Measurements from ENCODE around the gene LAMA4. TPM values are rescaled to one million over a fixed set of nuclear protein-coding genes. Genes with fewer than 3 reads are reported as not detected.
"Not testable (repeated sequence)": the region's sequence is repeated elsewhere in the genome, so short reads cannot be mapped to it uniquely, and the experiment has no call there.

Gene LAMA4
- total and polyA plus RNA-seq, 4 experiments from 2014 or later, result not detected

- H3K4me1 ChIP-seq (ENCODE audit: insufficient read depth, low read length), result no peaks in the 10 kb centered on the region
- Mint-ChIP-seq H3K4me3 (no peak overlapping the region), H3K9me3 (peaks cover 0 to 4% (median 1%) of the 10 kb centered on the region in 8 donors), H3K27me3 (peaks cover 8 to 10% of the 10 kb centered on the region in 2 donors), H3K4me1 (no peaks in the 10 kb centered on the region), H3K36me3 (no peaks in the 10 kb centered on the region), H3K27ac (no peak overlapping the region)
- intact Hi-C loops (cut with micrococcal nuclease), result no loop called here
- H3K4me3 ChIP-seq (ENCODE audit: low read length in 2 of 2), result no peak overlapping the region
- H3K9me3 ChIP-seq (ENCODE audit: control insufficient read depth in 1 of 2, low read length in 2 of 2), result no peaks in the 10 kb centered on the region
- POLR2A ChIA-PET (ENCODE audit: partially characterized antibody), result no interaction called here
- no peak for DNase-seq
- CTCF ChIA-PET (ENCODE audit: partially characterized antibody), result no interaction called here
- no peaks in the 10 kb centered on the region for H3K36me3 ChIP-seq (ENCODE audit: insufficient read depth, low read length)
- no peak overlapping the region for H3K27ac ChIP-seq (ENCODE audit: low read depth, low read length)
- H3K27me3 ChIP-seq (ENCODE audit: insufficient read depth, low read length), result no peaks in the 10 kb centered on the region
Observed at GRCh38 chr6:112205427-112206109, 48.8 kb downstream of the LAMA4 start.

GRCh38 chr6:112204350-112204706, 50.0 kb downstream of the LAMA4 start:
- POLR2A ChIA-PET (ENCODE audit: partially characterized antibody), result no interaction called here
- H3K27me3 Mint-ChIP-seq, result peaks cover 9 to 10% of the 10 kb centered on the region in 2 donors
- CTCF ChIA-PET (ENCODE audit: partially characterized antibody), result no interaction called here
- H3K4me1 Mint-ChIP-seq, result no peaks in the 10 kb centered on the region
- peaks cover 0 to 9% (median 5%) of the 10 kb centered on the region in 8 donors for H3K9me3 Mint-ChIP-seq
- H3K27ac Mint-ChIP-seq, result no peak overlapping the region
- no peak for DNase-seq
- Histone ChIP-seq H3K36me3 (ENCODE audit: insufficient read depth, low read length) (no peaks in the 10 kb centered on the region), H3K27me3 (ENCODE audit: insufficient read depth, low read length) (no peaks in the 10 kb centered on the region), H3K4me3 (ENCODE audit: low read length in 2 of 2) (no peak overlapping the region), H3K4me1 (ENCODE audit: insufficient read depth, low read length) (no peaks in the 10 kb centered on the region), H3K9me3 (ENCODE audit: control insufficient read depth in 1 of 2, low read length in 2 of 2) (no peaks in the 10 kb centered on the region), H3K27ac (ENCODE audit: low read depth, low read length) (no peak overlapping the region)
- H3K36me3 Mint-ChIP-seq, result no peaks in the 10 kb centered on the region
- intact Hi-C loops (cut with micrococcal nuclease), result no loop called here
- H3K4me3 Mint-ChIP-seq, result no peak overlapping the region

DNA sequence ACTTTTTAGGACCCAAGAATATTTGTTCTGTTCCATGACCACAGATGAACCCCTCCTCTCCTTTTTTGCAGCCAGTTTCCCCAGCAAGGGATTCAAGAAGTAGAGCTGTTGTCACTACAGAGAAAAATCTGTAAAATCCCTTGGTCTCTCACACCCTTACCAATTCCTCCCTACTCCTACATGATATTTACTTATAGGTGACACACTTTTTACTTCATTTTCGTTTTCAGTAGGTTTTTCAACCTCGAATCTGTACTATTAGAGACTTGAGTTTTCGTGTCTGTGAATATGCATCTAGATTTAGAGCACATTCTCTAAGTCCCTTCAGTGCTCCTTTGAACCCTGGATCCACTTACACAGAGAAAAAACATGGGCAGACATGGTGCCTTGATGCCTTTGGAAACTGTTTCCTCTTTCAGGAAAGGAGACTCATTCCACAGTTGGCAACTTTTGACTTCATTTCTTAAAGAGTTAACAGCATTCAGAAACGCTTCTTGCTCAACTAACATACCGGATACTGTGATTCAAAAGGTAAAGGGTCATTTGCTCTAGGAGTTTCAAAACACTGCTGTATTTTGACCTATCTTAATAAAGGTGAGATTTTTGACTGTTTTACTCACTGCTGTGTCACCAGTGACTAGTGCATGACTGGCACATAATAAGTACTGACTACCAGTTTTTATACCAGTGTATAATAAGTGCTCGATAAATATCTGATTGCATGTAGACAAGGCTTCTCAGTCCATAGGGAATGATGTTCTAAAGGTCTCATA, 50.6 kb downstream of the LAMA4 start:
- Mint-ChIP-seq H3K27me3 (peaks cover 10 to 11% of the 10 kb centered on the region in 2 donors), H3K9me3 (peaks cover 0 to 9% (median 5%) of the 10 kb centered on the region in 8 donors), H3K4me1 (no peaks in the 10 kb centered on the region), H3K27ac (no peak overlapping the region), H3K4me3 (no peak overlapping the region), H3K36me3 (no peaks in the 10 kb centered on the region)
- ChIA-PET POLR2A (ENCODE audit: partially characterized antibody) (no interaction called here), CTCF (ENCODE audit: partially characterized antibody) (no interaction called here)
- Histone ChIP-seq H3K27me3 (ENCODE audit: insufficient read depth, low read length) (no peaks in the 10 kb centered on the region), H3K36me3 (ENCODE audit: insufficient read depth, low read length) (no peaks in the 10 kb centered on the region), H3K27ac (ENCODE audit: low read depth, low read length) (no peak overlapping the region), H3K4me1 (ENCODE audit: insufficient read depth, low read length) (no peaks in the 10 kb centered on the region), H3K4me3 (ENCODE audit: low read length in 2 of 2) (no peak overlapping the region), H3K9me3 (ENCODE audit: control insufficient read depth in 1 of 2, low read length in 2 of 2) (no peaks in the 10 kb centered on the region)
- no peak for DNase-seq
- intact Hi-C loops (cut with micrococcal nuclease), result no loop called here

- ChIA-PET POLR2A (ENCODE audit: partially characterized antibody) (no interaction called here), CTCF (ENCODE audit: partially characterized antibody) (no interaction called here)
- peaks cover 0 to 9% (median 5%) of the 10 kb centered on the region in 8 donors for H3K9me3 Mint-ChIP-seq
- H3K9me3 ChIP-seq (ENCODE audit: control insufficient read depth in 1 of 2, low read length in 2 of 2), result no peaks in the 10 kb centered on the region
- no peak overlapping the region for H3K27ac Mint-ChIP-seq
- peaks cover 14 to 15% of the 10 kb centered on the region in 2 donors for H3K27me3 Mint-ChIP-seq
- H3K36me3 Mint-ChIP-seq, result no peaks in the 10 kb centered on the region
- H3K36me3 ChIP-seq (ENCODE audit: insufficient read depth, low read length), result no peaks in the 10 kb centered on the region
- intact Hi-C loops (cut with micrococcal nuclease), result no loop called here
- no peak overlapping the region for H3K4me3 ChIP-seq (ENCODE audit: low read length in 2 of 2)
- no peak overlapping the region for H3K4me3 Mint-ChIP-seq
- DNase-seq, result no peak
- no peaks in the 10 kb centered on the region for H3K4me1 ChIP-seq (ENCODE audit: insufficient read depth, low read length)
- no peaks in the 10 kb centered on the region for H3K27me3 ChIP-seq (ENCODE audit: insufficient read depth, low read length)
- no peaks in the 10 kb centered on the region for H3K4me1 Mint-ChIP-seq
- no peak overlapping the region for H3K27ac ChIP-seq (ENCODE audit: low read depth, low read length)
Observed at GRCh38 chr6:112202639-112203341, 51.6 kb downstream of the LAMA4 start.

DNA sequence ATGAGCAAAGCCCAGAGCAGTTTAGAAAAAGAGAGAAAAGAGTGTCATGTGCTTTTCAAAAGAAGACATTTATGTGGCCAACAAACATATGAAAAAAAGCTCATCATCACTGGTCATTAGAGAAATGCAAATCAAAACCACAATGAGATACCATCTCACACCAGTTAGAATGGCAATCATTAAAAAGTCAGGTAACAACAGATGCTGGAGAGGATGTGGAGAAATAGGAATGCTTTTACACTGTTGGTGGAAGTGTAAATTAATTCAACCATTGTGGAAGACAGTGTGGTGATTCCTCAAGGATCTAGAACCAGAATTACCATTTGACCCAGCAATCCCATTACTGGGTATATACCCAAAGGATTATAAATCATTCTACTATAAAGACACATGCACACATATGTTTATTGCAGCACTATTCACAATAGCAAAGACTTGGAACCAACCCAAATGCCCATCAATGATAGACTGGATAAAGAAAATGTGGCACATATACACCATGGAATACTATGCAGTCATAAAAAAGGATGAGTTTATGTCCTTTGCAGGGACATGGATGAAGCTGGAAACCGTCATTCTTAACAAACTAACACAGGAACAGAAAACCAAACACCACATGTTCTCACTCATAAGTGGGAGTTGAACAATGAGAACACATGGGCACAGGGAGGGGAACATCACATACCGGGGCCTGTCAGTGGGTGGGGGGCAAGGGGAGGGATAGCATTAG, 54.0 kb downstream of the LAMA4 start:
- H3K27ac Mint-ChIP-seq; H3K36me3 ChIP-seq (ENCODE audit: insufficient read depth, low read length); H3K4me1 ChIP-seq (ENCODE audit: insufficient read depth, low read length); DNase-seq; H3K27me3 ChIP-seq (ENCODE audit: insufficient read depth, low read length); H3K36me3 Mint-ChIP-seq; H3K9me3 ChIP-seq (ENCODE audit: control insufficient read depth in 1 of 2, low read length in 2 of 2); H3K4me3 Mint-ChIP-seq; POLR2A ChIA-PET (ENCODE audit: partially characterized antibody); H3K27ac ChIP-seq (ENCODE audit: low read depth, low read length); H3K9me3 Mint-ChIP-seq; intact Hi-C loops (cut with micrococcal nuclease); H3K4me1 Mint-ChIP-seq; CTCF ChIA-PET (ENCODE audit: partially characterized antibody); H3K4me3 ChIP-seq (ENCODE audit: low read length in 2 of 2): not testable (repeated sequence)
- H3K27me3 Mint-ChIP-seq, result peaks cover 8 to 16% of the 10 kb centered on the region in 2 donors

GRCh38 chr6:112199001-112199403, 55.4 kb downstream of the LAMA4 start:
- no peak overlapping the region for H3K4me3 Mint-ChIP-seq
- H3K36me3 ChIP-seq (ENCODE audit: insufficient read depth, low read length), result no peaks in the 10 kb centered on the region
- H3K9me3 Mint-ChIP-seq, result peaks cover 0 to 9% (median 5%) of the 10 kb centered on the region in 8 donors
- no peaks in the 10 kb centered on the region for H3K9me3 ChIP-seq (ENCODE audit: control insufficient read depth in 1 of 2, low read length in 2 of 2)
- CTCF ChIA-PET (ENCODE audit: partially characterized antibody), result no interaction called here
- POLR2A ChIA-PET (ENCODE audit: partially characterized antibody), result no interaction called here
- intact Hi-C loops (cut with micrococcal nuclease), result no loop called here
- no peaks in the 10 kb centered on the region for H3K36me3 Mint-ChIP-seq
- H3K27ac ChIP-seq (ENCODE audit: low read depth, low read length), result no peak overlapping the region
- H3K27me3 Mint-ChIP-seq, result peaks cover 12 to 13% of the 10 kb centered on the region in 2 donors
- H3K4me3 ChIP-seq (ENCODE audit: low read length in 2 of 2), result no peak overlapping the region
- no peaks in the 10 kb centered on the region for H3K27me3 ChIP-seq (ENCODE audit: insufficient read depth, low read length)
- H3K4me1 ChIP-seq (ENCODE audit: insufficient read depth, low read length), result no peaks in the 10 kb centered on the region
- no peaks in the 10 kb centered on the region for H3K4me1 Mint-ChIP-seq
- no peak overlapping the region for H3K27ac Mint-ChIP-seq
- no peak for DNase-seq

DNA sequence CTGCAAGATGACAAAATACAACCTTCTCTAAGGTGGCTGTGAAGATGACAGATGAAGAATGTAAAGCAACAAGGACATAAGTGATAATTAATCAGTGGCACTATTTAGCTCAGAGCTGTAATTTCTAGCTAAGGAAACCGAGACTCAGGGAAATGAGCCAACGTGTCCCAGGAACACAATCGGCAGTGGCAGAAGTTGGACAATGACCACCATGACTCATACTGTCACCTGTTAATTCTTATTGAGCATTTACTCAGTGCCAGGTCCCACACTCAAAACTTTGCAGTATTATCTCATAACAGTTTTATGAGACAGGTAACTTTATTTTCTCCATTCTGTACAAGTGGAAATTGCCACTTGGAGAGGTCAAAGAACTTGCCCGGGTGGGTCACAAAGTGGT, 55.8 kb downstream of the LAMA4 start:
- Mint-ChIP-seq H3K36me3 (no peaks in the 10 kb centered on the region), H3K4me3 (no peak overlapping the region), H3K4me1 (no peaks in the 10 kb centered on the region), H3K27ac (no peak overlapping the region), H3K27me3 (peaks cover 9 to 13% of the 10 kb centered on the region in 2 donors), H3K9me3 (peaks cover 0 to 9% (median 5%) of the 10 kb centered on the region in 8 donors)
- DNase-seq, result no peak
- Histone ChIP-seq H3K4me3 (ENCODE audit: low read length in 2 of 2) (no peak overlapping the region), H3K4me1 (ENCODE audit: insufficient read depth, low read length) (no peaks in the 10 kb centered on the region), H3K36me3 (ENCODE audit: insufficient read depth, low read length) (no peaks in the 10 kb centered on the region), H3K27me3 (ENCODE audit: insufficient read depth, low read length) (no peaks in the 10 kb centered on the region), H3K27ac (ENCODE audit: low read depth, low read length) (no peak overlapping the region), H3K9me3 (ENCODE audit: control insufficient read depth in 1 of 2, low read length in 2 of 2) (no peaks in the 10 kb centered on the region)
- intact Hi-C loops (cut with micrococcal nuclease), result no loop called here
- ChIA-PET CTCF (ENCODE audit: partially characterized antibody) (no interaction called here), POLR2A (ENCODE audit: partially characterized antibody) (no interaction called here)
